Panc1 (cell line): ENCODE results near the gene FAM156A. TPM values are rescaled to one million over a fixed set of nuclear protein-coding genes. Genes with fewer than 3 reads are reported as not detected.
"Not testable (repeated sequence)": the region's sequence is repeated elsewhere in the genome, so short reads cannot be mapped to it uniquely, and the experiment has no call there.

Experiments
- ATAC-seq: fragments of 200-7000 bp; cut with Tn5 transposase; 2 replicates; pipeline ENCODE4 v1.9.1; 2020; ENCODE audit warnings: mild to moderate bottlenecking, moderate library complexity
- BruUV-seq: library from RNA; stranded (reverse); fragments of 400-500 nt; replicated peaks from 2 replicates; lab custom pipeline; 2021; lab: Mats Ljungman, UMichigan
- CTCF ChIA-PET: fragments of 300-600 bp; sonication (Branson Sonifier 250); formaldehyde crosslinking; loops from one replicate; lab custom pipeline; 2022; ENCODE audit warnings: antibody characterized with exemption; lab: Charles Lee
- POLR2A ChIA-PET: fragments of 300-600 bp; sonication (Branson Sonifier 250); formaldehyde crosslinking; loops from one replicate; lab custom pipeline; 2022; ENCODE audit warnings: antibody characterized with exemption; lab: Charles Lee
- DNase-seq: peaks from one replicate; pipeline ENCODE4 v3.0.0-alpha.2; 2010; ENCODE audit warnings: low read depth, low spot score
- H3K27ac ChIP-seq: 2 replicates; pipeline ENCODE4 v1.5.1; 2011; ENCODE audit warnings: mild to moderate bottlenecking, low read length, inconsistent platforms
- H3K27me3 ChIP-seq: fragments of 200-500 bp; sonication (Bioruptor generic); 2 replicates; pipeline ENCODE4 v1.6.0; 2014; ENCODE audit warnings: low read length, inconsistent platforms; ENCODE audit not compliant: control insufficient read depth, insufficient read depth
- H3K36me3 ChIP-seq: fragments of 200-500 bp; sonication (Bioruptor generic); 2 replicates; pipeline ENCODE4 v1.5.1; 2014; ENCODE audit warnings: inconsistent platforms, mild to moderate bottlenecking, low read length, moderate library complexity; ENCODE audit not compliant: control insufficient read depth, insufficient read depth
- H3K4me1 ChIP-seq: 2 replicates; pipeline ENCODE4 v1.5.1; 2011; ENCODE audit warnings: inconsistent platforms, mild to moderate bottlenecking, low read length, moderate library complexity; ENCODE audit not compliant: control insufficient read depth, insufficient read depth
- H3K4me3 ChIP-seq, 2 experiments: 2 replicates each; pipeline ENCODE4 v1.5.1; 2011 to 2012; ENCODE audit warnings: low read depth in 2 of 2, low read length in 2 of 2, mild to moderate bottlenecking in 2 of 2, inconsistent platforms in 1 of 2, moderate library complexity in 1 of 2
- H3K9me3 ChIP-seq: fragments of 200-500 bp; sonication (Bioruptor generic); 2 replicates; pipeline ENCODE4 v1.5.1; 2014; ENCODE audit warnings: low read depth, mild to moderate bottlenecking, inconsistent platforms, low read length, moderate library complexity; ENCODE audit not compliant: control insufficient read depth, insufficient read depth
- POLR2AphosphoS5 ChIP-seq: IDR thresholded peaks from 2 replicates; pipeline ENCODE4 v1.6.1; 2012; ENCODE audit warnings: mild to moderate bottlenecking, low read depth, low read length, moderate library complexity
- SIN3A ChIP-seq: IDR thresholded peaks from 2 replicates; pipeline ENCODE4 v1.6.1; 2012; ENCODE audit warnings: low read depth, mild to moderate bottlenecking, low read length, moderate library complexity, borderline replicate concordance; ENCODE audit not compliant: insufficient read depth
- TCF7L2 ChIP-seq: IDR thresholded peaks from 2 replicates; pipeline ENCODE4 v1.6.1; 2011; ENCODE audit warnings: mild to moderate bottlenecking, low read depth, low read length, inconsistent platforms
- in situ Hi-C: cut with HindIII; loops from 2 replicates; pipeline ENCODE4 v1.10.0; 2016; ENCODE audit warnings: low sequenced_read_pairs, low pct_unique_long_range_greater_than_20kb
- intact Hi-C: fragments of 100-400 bp; cut with micrococcal nuclease; formaldehyde crosslinking; loops from one replicate; pipeline ENCODE4 v1.10.0; 2022; ENCODE audit not compliant: unreplicated experiment
- total RNA-seq: library from RNA; stranded (reverse); gene quantifications from one replicate; pipeline ENCODE4 v1.2.1, GENCODE V29; 2021; ENCODE audit not compliant: unreplicated experiment
- TF ChIP-seq, protein P1 (sequence below), 2 experiments: IDR thresholded peaks; 2 replicates each; pipeline ENCODE4 v1.6.1; 2011 to 2012; ENCODE audit warnings: low read depth in 2 of 2, control low read depth in 1 of 2, low read length in 1 of 2, mild to moderate bottlenecking in 1 of 2, moderate library complexity in 1 of 2; ENCODE audit not compliant: insufficient read depth in 1 of 2
- TF ChIP-seq, protein P2 (sequence below): fragments of 450-650 bp; IDR thresholded peaks from 2 replicates; pipeline ENCODE4 v1.5.1; 2017; ENCODE audit warnings: mild to moderate bottlenecking

FAM156A gene
- total RNA-seq, 1 experiment from 2014 or later, result 25.4 TPM

DNA sequence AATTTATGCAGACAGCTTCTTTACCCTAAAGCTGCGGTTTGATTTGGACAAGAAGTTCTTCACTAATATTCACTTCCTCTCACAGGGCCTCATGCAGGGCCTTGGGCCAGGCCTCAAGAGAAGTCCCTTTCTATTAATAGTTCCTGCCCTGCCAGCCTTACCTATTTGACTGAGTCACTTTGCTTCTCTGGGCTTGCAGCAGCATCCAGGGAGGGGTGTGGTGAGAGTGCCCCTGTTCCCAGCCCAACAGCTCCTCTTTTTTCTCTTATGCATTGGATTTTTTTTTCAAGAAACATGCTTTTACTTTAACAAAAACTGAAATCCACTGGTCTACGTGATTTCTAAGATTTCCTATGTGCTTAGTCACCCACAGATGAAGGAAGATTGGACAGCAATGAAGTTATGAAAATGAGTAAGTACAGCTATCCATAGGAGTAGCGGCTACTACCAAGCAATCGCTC lies 34.5 kb downstream of the FAM156A start:
- Histone ChIP-seq H3K36me3 (no peaks in the 10 kb centered on the region), H3K27ac (no peak overlapping the region), H3K9me3 (no peaks in the 10 kb centered on the region), H3K27me3 (no peaks in the 10 kb centered on the region), H3K4me1 (no peaks in the 10 kb centered on the region; the same call in 1 of the 2 replicates), H3K4me3 (no peak overlapping the region)
- no TSS peak for BruUV-seq
- in situ Hi-C loops, result no loop called here
- intact Hi-C loops, result no loop called here
- DNase-seq (no peak), ATAC-seq (no peak)
- TF ChIP-seq SIN3A (no peak), TCF7L2 (no peak), POLR2AphosphoS5 (no peak)
- TF ChIP-seq, protein P1, sequence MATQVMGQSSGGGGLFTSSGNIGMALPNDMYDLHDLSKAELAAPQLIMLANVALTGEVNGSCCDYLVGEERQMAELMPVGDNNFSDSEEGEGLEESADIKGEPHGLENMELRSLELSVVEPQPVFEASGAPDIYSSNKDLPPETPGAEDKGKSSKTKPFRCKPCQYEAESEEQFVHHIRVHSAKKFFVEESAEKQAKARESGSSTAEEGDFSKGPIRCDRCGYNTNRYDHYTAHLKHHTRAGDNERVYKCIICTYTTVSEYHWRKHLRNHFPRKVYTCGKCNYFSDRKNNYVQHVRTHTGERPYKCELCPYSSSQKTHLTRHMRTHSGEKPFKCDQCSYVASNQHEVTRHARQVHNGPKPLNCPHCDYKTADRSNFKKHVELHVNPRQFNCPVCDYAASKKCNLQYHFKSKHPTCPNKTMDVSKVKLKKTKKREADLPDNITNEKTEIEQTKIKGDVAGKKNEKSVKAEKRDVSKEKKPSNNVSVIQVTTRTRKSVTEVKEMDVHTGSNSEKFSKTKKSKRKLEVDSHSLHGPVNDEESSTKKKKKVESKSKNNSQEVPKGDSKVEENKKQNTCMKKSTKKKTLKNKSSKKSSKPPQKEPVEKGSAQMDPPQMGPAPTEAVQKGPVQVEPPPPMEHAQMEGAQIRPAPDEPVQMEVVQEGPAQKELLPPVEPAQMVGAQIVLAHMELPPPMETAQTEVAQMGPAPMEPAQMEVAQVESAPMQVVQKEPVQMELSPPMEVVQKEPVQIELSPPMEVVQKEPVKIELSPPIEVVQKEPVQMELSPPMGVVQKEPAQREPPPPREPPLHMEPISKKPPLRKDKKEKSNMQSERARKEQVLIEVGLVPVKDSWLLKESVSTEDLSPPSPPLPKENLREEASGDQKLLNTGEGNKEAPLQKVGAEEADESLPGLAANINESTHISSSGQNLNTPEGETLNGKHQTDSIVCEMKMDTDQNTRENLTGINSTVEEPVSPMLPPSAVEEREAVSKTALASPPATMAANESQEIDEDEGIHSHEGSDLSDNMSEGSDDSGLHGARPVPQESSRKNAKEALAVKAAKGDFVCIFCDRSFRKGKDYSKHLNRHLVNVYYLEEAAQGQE (IDR thresholded peaks at IDR 0.05; ENCODE audit: insufficient read depth in 1 of 2, low read depth in 2 of 2, low read length in 1 of 2), result no peak
- TF ChIP-seq, protein P2, sequence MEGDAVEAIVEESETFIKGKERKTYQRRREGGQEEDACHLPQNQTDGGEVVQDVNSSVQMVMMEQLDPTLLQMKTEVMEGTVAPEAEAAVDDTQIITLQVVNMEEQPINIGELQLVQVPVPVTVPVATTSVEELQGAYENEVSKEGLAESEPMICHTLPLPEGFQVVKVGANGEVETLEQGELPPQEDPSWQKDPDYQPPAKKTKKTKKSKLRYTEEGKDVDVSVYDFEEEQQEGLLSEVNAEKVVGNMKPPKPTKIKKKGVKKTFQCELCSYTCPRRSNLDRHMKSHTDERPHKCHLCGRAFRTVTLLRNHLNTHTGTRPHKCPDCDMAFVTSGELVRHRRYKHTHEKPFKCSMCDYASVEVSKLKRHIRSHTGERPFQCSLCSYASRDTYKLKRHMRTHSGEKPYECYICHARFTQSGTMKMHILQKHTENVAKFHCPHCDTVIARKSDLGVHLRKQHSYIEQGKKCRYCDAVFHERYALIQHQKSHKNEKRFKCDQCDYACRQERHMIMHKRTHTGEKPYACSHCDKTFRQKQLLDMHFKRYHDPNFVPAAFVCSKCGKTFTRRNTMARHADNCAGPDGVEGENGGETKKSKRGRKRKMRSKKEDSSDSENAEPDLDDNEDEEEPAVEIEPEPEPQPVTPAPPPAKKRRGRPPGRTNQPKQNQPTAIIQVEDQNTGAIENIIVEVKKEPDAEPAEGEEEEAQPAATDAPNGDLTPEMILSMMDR, result no peak
- ChIA-PET CTCF (no interaction called here), POLR2A (no interaction called here)

DNA sequence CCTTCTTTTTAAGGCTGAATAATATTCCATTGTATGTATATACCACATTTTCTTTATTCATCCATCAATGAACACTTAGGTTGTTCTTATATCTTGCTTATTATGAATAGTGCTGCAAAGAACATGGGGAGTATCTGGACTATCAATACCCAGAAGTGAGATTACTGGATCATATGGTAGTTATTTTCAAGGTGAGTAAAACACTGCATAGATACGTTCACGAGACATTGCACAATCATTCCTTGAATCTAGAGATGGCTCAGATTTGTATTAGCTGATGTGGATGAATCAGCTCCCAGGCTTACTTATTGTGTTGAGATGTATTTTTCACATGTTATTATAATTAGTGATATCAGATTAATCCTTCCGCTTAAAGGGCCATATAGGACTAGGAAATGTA lies 43.6 kb downstream of the FAM156A start:
- not testable (repeated sequence) for ATAC-seq, BruUV-seq

DNA sequence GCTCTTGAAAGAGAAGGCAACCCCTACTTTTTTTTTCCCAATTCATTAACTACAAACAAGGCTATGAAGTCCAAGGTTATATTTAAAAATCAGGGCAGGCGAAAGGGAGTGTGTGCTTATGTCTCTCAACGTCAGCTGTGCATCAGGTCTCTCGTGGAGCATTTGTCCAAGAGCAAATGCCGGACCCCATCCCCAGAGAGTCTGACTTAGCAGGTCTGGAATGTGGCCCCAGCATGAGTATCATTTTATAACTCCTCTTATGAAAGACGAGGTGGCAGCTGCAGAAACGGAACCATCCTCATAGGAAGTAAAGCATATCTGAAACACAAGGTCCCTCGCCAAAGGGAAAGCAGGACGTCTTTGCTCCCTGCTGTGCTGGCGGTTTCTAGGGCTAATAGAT lies 44.6 kb downstream of the FAM156A start:
- in situ Hi-C loops, H3K27ac ChIP-seq, ATAC-seq, H3K36me3 ChIP-seq, H3K4me3 ChIP-seq, H3K27me3 ChIP-seq, H3K9me3 ChIP-seq, intact Hi-C loops, H3K4me1 ChIP-seq, BruUV-seq, POLR2A ChIA-PET, DNase-seq, CTCF ChIA-PET: not testable (repeated sequence)

More for the DNA sequence above, 43.6 kb downstream of the FAM156A start:
- H3K4me1 ChIP-seq, H3K27ac ChIP-seq, H3K27me3 ChIP-seq, in situ Hi-C loops, H3K4me3 ChIP-seq, H3K9me3 ChIP-seq, intact Hi-C loops, DNase-seq, CTCF ChIA-PET, H3K36me3 ChIP-seq, POLR2A ChIA-PET: not testable (repeated sequence)

DNA sequence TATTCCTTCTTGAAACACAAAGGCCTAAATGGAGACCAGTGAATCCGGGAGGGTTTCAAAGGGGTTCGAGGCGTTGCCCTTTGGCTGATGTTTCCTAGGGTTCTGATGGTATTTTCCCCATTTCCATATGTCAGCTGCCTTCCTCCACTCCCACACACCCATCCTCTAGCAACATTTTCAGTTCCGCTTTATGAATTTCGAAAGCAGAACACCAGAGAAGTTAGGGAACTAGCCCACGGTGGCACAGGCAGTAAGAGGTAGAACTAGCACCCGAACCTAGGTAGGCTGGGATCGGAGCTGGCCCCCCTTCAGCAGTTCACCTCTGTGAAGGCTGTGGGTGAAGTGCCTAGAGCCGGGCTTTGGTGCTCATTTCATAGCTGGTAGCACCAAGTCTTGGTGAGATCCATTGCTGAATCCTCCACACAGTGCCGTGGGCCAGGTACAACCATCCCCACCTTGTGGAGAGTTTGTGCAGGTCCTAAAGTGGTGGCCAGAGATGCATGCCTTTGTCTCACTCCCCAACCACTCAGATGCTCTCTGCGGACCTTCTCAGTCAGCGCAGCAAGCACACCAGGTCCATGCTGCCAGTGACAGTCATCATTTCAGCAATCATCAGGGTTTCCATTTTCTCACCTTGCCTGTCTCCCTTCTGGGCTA lies 48.9 kb downstream of the FAM156A start:
- BruUV-seq, H3K9me3 ChIP-seq, H3K4me3 ChIP-seq, H3K4me1 ChIP-seq, H3K27me3 ChIP-seq, intact Hi-C loops, H3K36me3 ChIP-seq, in situ Hi-C loops, CTCF ChIA-PET, DNase-seq, POLR2A ChIA-PET, H3K27ac ChIP-seq: not testable (repeated sequence)
- ATAC-seq, result peak; percentile 56; the same call in 1 of the 2 replicates

DNA sequence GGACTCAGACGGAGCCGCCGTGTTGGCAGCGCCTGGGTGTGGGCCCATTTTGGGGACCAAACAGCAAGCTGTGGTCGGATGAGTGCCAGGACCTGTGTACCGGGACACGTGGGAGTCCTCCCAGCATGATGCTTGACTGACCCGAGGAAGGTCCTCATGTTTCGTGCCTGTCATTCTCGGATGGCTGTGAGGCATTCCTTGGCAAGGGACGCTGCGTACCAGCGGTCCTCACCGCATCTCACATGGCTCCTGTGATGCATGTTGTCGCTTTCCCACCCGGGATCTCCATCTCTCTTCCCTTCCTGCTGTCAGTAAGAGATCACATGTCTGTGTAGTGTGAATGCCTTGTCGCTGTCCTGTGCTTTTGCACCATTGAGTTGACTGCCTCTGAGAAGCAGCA lies 50.4 kb downstream of the FAM156A start:
- H3K4me1 ChIP-seq, POLR2A ChIA-PET, intact Hi-C loops, BruUV-seq, DNase-seq, H3K4me3 ChIP-seq, ATAC-seq, CTCF ChIA-PET, H3K9me3 ChIP-seq, H3K27me3 ChIP-seq, H3K27ac ChIP-seq, in situ Hi-C loops, H3K36me3 ChIP-seq: not testable (repeated sequence)
